Measurements from ENCODE around the gene RND1.
"Not testable (repeated sequence)": the region's sequence is repeated elsewhere in the genome, so short reads cannot be mapped to it uniquely, and the experiment has no call there.

The RND1 gene

DNA sequence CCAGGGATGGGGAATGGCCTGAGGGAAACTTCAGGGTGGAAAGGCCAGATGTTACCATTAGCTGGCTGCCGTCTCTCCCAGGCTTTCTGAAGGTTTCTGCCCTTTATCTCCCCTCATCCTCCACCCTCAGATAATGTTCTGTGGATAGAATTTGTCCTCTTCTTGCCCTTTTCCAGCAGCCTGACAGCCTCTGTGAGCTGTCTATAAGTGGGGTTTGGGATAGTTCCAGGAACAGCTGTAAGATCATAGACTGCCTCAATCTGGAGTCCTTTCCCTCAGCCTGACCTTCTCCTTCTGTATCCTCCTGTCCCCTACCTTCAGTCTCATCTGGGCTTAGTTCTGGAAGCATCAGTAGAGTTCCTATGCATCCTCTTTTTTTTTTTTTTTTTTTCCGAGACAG lies 2.8 kb upstream of the RND1 start:
- no peak for DNase-seq (ENCODE audit: low spot score)

DNA sequence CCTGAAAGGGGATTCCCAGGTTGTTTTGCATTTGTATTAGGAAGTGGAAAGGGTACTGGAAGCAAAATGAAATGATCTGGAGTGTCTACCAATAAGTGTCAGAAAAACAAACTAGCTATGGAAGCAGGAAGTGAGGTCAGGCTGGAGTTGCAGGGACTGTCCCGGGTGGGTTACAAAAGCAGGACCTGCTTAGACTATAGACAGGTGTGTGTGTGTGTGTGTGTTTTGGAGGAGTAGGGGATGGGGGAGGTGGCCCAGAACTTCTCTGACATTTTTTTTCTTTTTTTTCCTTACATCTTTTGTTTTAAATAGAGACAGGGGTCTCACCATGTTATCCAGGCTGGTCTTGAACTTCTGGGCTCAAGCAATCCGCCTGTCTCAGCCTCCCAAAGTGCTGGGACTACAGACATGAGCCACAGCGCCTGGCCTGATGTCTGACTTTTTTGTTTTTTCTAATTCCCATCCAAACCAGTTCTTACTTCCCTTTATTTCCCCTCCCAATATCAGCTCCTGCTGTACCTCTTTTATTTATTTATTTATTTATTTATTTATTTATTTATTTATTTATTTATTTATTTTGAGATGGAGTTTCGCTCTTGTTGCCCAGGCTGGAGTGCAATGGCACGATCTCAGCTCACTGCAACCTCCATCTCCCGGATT lies 512 bp upstream of the RND1 start:
- no peak for DNase-seq (ENCODE audit: low spot score)

DNA sequence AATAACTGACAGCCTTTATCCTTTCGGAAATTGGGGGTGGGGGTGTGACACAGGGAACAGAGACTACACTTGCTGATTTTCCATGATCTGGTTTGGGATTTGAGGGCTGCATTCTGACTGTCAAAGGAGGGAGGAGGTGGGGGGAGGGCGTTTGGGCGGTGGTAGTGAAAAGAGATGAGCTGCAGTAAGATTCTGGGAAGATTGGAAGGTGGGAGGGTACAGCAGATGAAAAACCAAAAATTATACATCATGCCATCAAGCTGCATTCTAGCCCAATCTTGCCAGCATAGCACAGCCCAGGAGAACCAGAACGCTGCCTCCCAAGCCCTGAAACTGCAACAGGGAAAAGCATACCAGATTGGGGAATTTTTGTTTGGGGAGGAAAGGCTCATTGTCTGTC lies 2.4 kb downstream of the RND1 start:
- no peak for DNase-seq (ENCODE audit: low spot score)

DNA sequence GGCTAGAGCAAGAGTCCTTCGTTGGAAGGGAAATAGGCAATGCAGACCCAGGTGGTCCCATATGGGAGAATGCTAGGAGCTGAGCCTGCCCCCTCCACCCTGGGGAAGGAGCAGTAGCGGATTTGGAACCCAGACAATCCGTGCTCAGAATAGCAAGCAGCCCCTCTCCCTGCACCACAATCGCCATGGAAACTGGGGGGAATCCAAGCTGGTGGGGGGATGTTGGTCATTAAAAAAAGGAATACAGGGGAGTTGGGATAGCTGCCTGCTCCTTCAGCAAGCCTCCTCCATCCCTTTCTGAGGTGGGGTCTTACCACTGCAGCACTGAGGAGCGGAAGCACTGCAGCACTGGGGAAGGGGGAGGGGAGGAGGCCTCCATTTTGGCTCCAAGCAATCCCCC lies 2.9 kb downstream of the RND1 start:
- DNase-seq (ENCODE audit: low spot score) = no peak

DNA sequence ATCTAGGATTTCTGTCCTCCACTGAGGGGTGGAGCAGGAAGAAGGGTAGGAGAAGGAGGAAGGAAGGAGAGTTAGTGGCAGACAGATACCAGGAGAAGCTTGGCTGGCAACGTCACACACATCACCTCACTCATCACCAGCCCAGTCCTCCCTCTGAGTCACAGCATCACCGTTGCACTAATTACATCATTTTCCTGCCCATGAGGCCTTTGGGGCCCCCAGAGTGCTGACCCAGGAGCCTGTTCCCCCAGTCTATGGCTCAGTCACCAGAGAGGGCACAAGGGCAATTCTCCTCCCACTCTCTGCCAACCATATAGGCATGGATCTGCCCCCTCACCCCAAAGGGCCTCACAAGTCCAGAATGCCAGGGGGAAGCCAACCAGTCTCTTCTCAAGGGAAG lies 4.6 kb downstream of the RND1 start:
- DNase-seq (ENCODE audit: low spot score) = peak; percentile 49

DNA sequence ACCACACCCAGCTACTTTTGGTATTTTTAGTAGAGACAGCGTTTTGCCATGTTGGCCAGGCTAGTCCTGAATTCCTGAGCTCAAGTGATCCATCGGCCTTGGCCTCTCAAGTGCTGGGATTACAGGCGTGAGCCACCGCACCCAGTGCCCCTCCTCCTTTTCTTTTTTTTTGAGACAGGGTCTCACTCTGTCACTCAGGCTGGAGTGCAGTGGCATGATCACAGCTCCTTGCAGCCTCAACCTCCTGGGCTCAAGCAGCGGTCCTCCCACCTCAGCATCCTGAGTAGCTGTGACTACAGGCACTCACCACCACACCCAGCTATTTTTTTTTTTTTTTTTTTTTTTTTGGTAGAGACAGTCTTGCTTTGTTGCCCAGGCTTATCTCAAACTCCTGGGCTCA lies 5.4 kb downstream of the RND1 start:
- DNase-seq (ENCODE audit: low spot score) = not testable (repeated sequence)

DNA sequence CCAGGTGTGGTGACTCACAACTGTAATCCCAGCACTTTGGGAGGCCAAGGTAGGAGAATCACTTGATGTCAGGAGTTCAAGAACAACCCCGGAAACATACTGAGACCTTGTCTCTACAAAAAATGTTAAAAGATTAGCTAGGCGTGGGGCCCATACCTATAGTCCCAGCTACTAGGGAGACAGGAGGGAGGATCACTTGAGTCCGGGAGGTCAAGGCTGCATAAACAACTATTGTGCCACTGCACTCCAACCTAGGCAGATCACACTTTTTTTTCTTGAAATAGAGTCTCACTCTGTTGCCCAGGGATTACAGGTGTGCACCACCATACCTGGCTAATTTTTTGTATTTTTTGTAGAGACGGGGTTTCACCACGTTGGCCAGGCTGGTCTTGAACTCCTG lies 6.1 kb downstream of the RND1 start:
- no peak for DNase-seq (ENCODE audit: low spot score)

DNA sequence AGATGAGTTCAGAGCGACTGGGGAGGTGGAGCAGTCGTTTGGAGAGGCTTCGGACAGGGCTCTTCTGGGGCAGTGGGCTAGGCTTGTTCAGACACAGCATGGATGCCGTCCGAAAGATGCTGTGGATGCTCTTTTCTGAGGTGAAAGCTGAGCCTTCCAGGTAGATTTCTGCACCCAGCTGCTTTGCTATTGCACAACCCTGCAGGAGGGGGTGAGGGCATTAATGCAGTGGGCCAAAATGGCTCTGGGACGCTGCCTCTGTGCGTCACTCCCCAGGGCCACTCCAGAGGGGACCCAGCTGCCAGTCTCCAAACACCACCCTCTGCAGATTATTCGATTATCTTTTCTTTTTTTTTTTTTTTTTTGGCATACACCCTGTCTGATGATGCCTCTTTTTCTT lies 7.6 kb downstream of the RND1 start:
- DNase-seq (ENCODE audit: low spot score) = no peak

DNA sequence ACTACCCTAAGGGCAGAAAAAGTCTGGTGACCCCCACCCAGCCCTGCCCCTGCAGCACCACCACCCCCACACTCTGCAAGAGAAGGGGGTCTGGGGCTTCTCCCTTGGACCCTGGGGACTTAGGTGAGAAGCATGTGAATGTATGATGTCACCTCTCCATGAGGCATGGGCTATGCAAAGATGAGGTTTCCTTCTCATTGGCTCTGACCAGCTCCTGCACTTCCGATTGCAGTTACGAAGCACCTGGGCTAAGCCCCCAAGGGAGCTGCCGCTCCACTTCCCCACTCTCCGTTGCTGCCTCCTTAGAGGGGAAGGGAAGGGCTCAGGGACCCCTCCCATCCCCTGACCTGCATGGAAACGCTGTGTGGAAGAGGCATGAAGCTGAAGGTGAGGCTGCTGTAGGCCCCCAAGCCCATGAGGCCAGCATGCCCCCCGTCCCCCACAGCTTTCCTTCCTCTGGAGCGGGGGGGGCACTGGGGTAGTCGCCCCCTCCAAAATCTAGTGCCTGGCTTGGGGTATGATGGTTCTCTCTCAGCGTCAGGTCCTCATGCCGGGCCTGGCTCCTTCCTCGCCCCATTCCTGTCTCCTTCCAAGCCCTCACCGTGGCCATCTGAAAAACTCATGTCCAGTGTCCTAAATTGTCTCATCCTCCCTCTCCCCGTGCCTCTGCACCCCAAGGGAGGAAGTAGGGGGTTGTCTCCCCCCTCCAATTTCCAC lies 8.2 kb downstream of the RND1 start:
- DNase-seq (ENCODE audit: low spot score) = no peak

DNA sequence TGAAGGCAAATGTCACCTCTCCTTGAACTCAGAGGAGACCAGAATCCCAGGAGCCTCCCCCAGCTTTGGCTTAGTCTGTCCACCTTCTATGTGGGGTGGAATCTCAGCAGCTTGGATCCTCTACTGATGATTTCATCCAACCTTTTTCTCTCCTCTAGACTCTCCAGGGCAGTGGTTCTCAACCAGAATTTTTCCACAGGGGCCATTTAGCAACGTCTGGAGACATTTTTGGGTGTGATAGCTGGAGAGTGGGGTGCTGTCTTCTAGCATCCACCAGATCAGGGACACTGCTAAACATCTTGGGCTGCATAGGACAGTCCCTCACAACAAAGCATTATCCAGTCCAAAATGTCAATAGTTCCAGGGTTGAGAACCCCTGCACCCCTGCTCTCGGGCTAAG lies 9.3 kb downstream of the RND1 start:
- DNase-seq (ENCODE audit: low spot score) = no peak

DNA sequence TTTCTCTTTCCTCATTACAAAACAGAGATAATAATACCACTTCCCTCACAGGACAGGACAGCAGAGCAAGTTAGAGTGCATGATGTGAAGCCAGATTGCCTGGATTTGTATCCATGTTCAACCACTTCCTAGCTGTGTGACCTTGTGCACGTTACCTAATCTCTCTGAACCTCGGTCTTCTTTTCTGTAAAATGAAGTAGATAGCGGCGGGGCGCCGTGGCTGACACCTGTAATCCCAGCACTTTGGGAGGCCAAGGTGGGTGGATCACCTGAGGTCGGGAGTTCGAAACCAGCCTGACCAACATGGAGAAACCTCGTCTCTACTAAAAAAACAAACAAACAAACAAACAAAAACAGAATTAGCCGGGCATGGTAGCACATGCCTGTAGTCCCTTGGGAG lies 10.7 kb downstream of the RND1 start:
- not testable (repeated sequence) for DNase-seq (ENCODE audit: low spot score)

DNA sequence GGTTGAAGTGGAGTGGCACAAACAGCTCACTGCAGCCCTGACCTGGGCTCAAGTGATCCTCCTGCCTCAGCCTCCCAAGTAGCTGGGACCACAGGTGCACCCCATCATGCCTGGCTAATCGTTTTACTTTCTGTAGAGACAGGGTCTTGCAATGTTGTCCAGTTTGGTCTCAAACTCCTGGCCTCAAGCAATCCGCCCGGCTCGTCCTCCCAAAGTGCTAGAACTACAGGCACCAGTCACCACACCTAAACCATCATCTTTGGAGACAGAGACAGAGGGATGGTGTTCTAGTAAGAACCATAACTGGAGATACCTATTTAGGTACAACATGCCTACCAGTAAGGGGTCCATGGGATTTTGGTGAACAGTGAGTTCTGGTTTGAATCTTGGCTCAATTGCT lies 11.2 kb downstream of the RND1 start:
- no peak for DNase-seq (ENCODE audit: low spot score)

DNA sequence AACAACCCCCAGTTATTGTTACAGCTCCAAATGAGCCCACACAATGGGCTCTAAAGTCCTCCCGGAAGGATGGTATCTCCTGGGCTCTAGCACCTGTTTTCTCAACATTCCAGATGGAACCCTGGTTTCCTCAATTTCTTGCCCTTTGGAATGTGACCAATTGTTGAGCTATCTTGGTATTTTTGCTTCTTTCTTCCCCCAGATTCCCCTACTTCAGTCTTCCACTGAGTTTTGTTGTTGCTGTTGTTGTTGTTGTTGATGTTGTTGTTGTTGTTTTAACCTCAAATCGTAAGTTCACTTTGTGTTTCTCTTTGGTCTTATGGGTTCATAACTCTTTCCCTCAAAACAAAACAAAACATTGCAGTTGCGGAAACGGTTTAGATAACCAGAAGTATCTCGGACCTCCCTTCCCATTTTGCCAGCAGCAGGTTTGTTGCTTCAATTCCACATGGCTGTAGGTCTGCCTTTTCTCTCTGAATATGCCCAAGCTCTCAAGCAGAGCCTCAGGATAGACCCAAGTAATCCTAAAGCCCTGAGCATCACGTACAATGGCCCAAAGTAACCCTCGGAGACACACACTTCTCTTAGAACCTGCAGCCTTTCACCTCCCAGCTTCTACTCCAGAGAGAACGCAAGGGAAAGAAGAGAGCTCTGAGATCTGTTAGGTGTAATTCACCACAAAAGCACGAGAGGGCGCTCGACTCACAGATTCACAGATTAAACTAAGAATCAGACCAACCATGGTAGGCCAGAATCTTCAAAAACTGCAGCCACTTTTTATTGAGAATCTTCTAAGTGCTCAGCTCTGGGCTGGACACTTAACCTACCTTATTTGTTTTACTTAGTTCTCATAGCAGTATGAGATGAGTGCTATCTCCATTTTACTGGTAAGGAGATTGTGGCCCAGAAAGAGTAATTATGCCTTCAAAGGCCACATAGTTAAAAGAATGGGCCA lies 12.7 kb downstream of the RND1 start:
- peak; percentile 80 for DNase-seq (ENCODE audit: low spot score)

DNA sequence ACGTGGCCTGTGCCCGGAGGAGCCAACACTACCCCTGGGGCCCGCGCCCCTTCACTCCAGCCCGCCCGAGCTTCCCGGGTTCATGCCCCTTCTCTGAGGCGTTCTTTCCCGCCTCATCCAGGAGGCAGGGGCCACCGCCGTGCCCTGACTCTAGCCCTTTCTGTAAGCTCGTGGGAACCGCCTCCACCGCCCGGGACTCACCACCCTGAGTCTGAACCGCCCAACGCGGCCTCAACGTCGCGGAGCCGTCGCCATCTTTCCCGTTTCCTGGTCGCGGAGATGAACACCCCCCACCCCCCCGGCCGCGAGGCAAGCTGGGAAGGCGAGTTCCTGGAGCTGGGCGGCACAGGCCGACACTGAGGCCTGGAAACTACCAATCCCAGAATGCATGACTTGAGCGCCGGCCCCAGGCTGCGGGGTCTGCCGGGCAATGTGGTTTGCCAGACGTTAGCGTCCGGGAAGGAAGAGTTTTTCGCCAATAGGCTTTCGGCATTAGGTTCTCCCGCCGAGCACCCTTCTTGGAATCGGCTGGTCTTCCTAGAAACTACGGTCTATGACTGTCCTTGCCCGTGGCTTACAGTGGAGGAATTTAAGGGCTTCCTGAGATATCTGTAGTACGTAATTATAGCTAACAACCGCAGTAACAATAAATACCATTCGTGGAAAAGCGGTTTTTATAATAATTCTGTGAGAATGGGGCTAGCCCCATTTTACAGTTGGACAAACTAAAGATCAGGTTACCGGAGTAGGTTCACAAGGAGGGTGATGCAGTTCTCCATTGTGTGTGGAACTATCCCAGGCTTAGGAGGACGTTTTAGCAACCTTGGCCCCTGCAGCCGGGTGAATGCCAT lies 13.6 kb downstream of the RND1 start, which contains the start of gene DDX23:
DDX23 (minus strand) TSS at position 281 of the 851 bp plus-strand sequence. CDS start 6,381 bp downstream, outside the sequence.
- DNase-seq (ENCODE audit: low spot score) = peak; percentile 97

DNA sequence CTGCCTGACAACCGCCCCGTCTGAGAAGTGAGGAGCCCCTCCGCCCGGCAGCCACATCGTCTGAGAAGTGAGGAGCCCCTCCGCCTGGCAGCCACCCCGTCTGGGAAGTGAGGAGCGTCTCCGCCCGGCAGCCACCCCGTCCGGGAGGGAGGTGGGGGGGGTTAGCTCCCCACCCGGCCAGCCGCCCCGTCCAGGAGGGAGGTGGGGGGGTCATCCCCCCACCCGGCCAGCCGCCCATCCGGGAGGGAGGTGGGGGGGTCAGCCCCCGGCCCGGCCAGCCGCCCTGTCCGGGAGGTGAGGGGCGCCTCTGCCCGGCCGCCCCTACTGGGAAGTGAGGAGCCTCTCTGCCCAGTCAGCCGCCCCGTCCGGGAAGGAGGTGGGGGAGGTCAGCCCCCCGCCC lies 23.6 kb downstream of the RND1 start:
- DNase-seq (ENCODE audit: low spot score) = not testable (repeated sequence)

DNA sequence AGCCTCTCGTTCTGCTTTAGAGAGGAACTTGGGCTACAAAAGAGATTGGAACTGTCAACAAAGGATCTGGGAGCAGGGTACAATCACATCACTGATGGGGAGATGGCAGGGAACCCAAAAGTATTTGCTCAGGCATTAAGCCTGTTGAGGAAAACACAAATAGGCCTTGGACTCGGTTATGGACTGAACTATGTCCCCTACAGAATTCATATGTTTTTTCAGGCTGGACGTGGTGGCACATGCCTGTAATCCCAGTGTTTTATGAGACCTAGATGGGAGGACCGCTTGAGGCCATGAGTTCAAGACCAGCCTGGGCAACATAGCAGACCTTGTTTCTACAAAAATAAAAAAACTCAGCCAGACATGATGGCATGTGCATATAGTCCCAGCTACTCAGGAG lies 27.6 kb downstream of the RND1 start:
- no peak for DNase-seq (ENCODE audit: low spot score)

DNA sequence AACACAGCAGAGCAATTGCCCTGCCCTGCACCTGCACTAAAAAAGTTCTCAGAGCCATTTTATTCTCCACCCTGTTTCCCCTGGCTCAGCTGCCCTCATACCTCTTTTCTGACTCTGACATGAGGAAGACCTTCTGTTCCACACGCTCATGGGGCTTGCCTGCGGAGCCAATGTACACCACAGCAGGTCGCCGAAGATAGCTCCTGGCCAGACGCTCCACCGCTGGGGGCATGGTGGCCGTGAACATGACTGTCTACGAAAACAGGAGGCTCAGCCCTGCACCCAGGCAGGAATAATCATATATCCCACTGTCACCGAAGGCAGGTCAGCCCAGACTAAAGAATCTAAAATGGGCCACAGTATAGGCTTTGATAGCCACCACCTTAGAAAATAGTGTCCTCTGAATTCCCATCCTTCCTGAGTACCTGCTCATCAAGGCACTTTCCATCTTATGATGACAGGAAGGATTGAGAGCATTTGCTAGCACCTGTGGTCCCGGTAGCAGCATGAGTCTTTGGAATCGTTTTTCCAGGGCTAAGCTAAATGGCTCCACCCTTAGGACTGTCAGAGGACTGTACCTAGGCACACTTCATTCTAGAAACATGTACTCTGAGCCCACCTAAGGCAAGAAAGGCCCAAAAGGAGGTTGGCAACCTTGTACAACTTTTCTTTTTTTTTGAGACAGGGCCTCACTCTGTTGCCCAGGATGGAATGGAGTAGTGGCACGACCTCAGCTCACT lies 33.2 kb downstream of the RND1 start:
- no peak for DNase-seq (ENCODE audit: low spot score)

DNA sequence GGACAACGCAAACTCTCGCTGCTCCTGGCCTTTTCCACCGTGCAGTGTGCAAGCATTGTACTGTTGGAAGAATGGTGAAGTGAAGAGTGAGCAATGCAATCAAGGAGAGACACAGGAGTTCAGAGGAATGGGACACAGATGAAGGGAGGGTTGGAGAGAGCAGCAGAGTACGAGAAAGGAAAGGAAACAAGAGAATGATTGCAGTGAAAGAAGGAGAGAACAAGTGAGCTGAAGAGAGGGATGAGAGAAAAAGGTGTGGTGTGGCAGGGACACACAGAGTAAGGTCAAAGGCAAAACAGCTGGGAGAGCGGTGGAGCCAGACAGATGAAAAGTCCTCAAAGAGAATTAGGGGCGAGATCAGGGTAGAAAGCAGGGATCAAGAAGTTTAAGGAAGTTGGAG lies 34.4 kb downstream of the RND1 start:
- no peak for DNase-seq (ENCODE audit: low spot score)

DNA sequence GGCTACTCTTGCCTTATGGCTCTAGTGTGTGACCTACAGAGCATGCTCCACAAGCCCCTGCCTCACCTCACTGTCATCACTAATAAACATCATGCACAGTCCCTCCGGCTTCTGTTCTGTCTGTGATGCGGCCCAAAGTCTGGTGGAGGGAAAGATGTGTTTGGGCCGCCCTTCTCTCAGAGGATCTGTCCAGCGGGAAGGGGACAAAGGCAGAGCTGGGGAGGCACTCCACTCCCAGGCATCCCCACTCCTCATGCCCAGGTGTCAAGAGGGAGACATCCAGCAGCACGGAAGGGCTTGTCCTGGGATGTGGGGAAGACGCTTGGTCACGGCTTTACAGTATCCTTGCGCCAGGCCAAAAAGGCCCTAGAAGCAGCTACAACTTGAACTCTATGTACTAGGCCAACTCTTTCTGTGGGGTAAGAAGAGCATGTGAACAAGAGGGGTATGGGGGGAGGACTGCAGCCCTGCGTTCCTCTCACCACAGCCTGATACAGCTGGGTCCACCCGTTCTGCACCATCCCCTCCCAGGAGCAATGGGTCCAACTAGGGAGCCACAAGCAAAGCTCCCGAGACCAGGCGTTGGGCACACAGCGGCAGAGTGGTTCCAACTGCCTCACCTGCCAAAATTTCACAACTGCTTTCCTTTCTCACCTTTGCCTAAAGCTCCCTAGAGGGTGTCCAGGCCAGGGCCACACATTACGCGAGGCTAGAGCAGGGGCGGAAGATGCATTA lies 36.7 kb downstream of the RND1 start:
- DNase-seq (ENCODE audit: low spot score) = no peak

DNA sequence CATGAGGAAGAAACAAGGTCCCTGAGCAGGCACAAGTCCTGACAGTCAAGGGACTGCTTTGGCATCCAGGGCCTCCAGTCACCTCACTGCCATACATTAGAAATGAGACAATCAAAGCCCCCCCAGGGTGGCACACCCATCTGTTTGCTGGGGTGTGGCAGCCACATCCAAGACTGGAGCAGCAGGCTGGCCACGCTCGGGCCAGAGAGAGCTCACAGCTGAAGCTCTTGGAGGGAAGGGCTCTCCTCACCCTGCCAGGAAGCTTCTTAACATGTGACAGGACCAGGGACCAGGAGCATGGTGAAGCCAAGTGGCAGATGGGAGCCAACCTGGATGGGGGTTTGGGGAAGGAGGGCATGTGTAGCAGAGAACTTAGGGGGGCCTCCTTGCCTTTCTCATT lies 37.4 kb downstream of the RND1 start:
- DNase-seq (ENCODE audit: low spot score) = no peak

All from SW480 (cell line).